T-helper 2 cell treated with Interferon-gamma antibody and Interleukin-4, amounts not matched to agents 5 μg/mL and 100 μg/mL, for 36 hours (primary cell): Measurements from ENCODE around the gene SPEG.

ENCODE experiments used
- DNase-seq: peaks from one replicate; pipeline ENCODE4 v3.0.0; 2021; ENCODE audit warnings: low spot score
- H3K27ac Mint-ChIP-seq: one replicate; pipeline ENCODE4 v1.8.0; 2021; ENCODE audit warnings: mild to moderate bottlenecking, mixed read lengths
- H3K27me3 Mint-ChIP-seq: one replicate; pipeline ENCODE4 v1.8.0; 2021; ENCODE audit warnings: low read depth, mixed read lengths
- H3K36me3 Mint-ChIP-seq: one replicate; pipeline ENCODE4 v1.8.0; 2021; ENCODE audit warnings: low read depth, mixed read lengths
- H3K4me1 Mint-ChIP-seq: one replicate; pipeline ENCODE4 v1.8.0; 2021; ENCODE audit warnings: low read depth, mixed read lengths
- H3K4me3 Mint-ChIP-seq: one replicate; pipeline ENCODE4 v1.8.0; 2022; ENCODE audit warnings: mild to moderate bottlenecking, moderate library complexity, mixed read lengths
- H3K9me3 Mint-ChIP-seq: one replicate; pipeline ENCODE4 v1.8.0; 2021; ENCODE audit warnings: mixed read lengths

The SPEG gene

GRCh38 chr2:219460424-219460926 lies 25.8 kb downstream of the SPEG start:
- Mint-ChIP-seq H3K9me3 (no peaks in the 10 kb centered on the region), H3K4me1 (no peaks in the 10 kb centered on the region), H3K36me3 (no peaks in the 10 kb centered on the region), H3K27me3 (no peaks in the 10 kb centered on the region), H3K27ac (no peak overlapping the region), H3K4me3 (no peak overlapping the region)
- no peak for DNase-seq

- H3K4me1 Mint-ChIP-seq, result no peaks in the 10 kb centered on the region
- no peaks in the 10 kb centered on the region for H3K9me3 Mint-ChIP-seq
- DNase-seq, result no peak
- H3K36me3 Mint-ChIP-seq, result no peaks in the 10 kb centered on the region
- H3K4me3 Mint-ChIP-seq, result no peak overlapping the region
- no peak overlapping the region for H3K27ac Mint-ChIP-seq
- H3K27me3 Mint-ChIP-seq, result no peaks in the 10 kb centered on the region
Measured at GRCh38 chr2:219461047-219461514, 26.4 kb downstream of the SPEG start.

- no peaks in the 10 kb centered on the region for H3K4me1 Mint-ChIP-seq
- no peaks in the 10 kb centered on the region for H3K9me3 Mint-ChIP-seq
- no peaks in the 10 kb centered on the region for H3K36me3 Mint-ChIP-seq
- no peak overlapping the region for H3K4me3 Mint-ChIP-seq
- no peak overlapping the region for H3K27ac Mint-ChIP-seq
- no peaks in the 10 kb centered on the region for H3K27me3 Mint-ChIP-seq
- DNase-seq, result no peak
Measured at GRCh38 chr2:219461669-219462068, 27.0 kb downstream of the SPEG start.

GRCh38 chr2:219462349-219462748 lies 27.7 kb downstream of the SPEG start:
- no peak overlapping the region for H3K4me3 Mint-ChIP-seq
- DNase-seq, result no peak
- no peaks in the 10 kb centered on the region for H3K36me3 Mint-ChIP-seq
- H3K27ac Mint-ChIP-seq, result no peak overlapping the region
- H3K27me3 Mint-ChIP-seq, result no peaks in the 10 kb centered on the region
- H3K4me1 Mint-ChIP-seq, result no peaks in the 10 kb centered on the region
- H3K9me3 Mint-ChIP-seq, result no peaks in the 10 kb centered on the region

GRCh38 chr2:219464286-219465032 lies 29.8 kb downstream of the SPEG start:
- no peaks in the 10 kb centered on the region for H3K27me3 Mint-ChIP-seq

GRCh38 chr2:219465659-219466561 lies 31.3 kb downstream of the SPEG start:
- no peak overlapping the region for H3K27ac Mint-ChIP-seq
- DNase-seq, result no peak
- H3K27me3 Mint-ChIP-seq, result no peaks in the 10 kb centered on the region
- no peak overlapping the region for H3K4me3 Mint-ChIP-seq
- H3K9me3 Mint-ChIP-seq, result no peaks in the 10 kb centered on the region
- no peaks in the 10 kb centered on the region for H3K36me3 Mint-ChIP-seq
- no peaks in the 10 kb centered on the region for H3K4me1 Mint-ChIP-seq

More at GRCh38 chr2:219464286-219465032, 29.8 kb downstream of the SPEG start:
- no peaks in the 10 kb centered on the region for H3K4me1 Mint-ChIP-seq
- no peak overlapping the region for H3K27ac Mint-ChIP-seq
- no peak overlapping the region for H3K4me3 Mint-ChIP-seq
- H3K36me3 Mint-ChIP-seq, result no peaks in the 10 kb centered on the region
- DNase-seq, result no peak
- no peaks in the 10 kb centered on the region for H3K9me3 Mint-ChIP-seq

GRCh38 chr2:219466816-219467735 lies 32.4 kb downstream of the SPEG start:
- H3K27ac Mint-ChIP-seq, result no peak overlapping the region

GRCh38 chr2:219467736-219468075 lies 33.1 kb downstream of the SPEG start:
- H3K4me3 Mint-ChIP-seq, result no peak overlapping the region
- H3K36me3 Mint-ChIP-seq, result no peaks in the 10 kb centered on the region
- DNase-seq, result no peak
- no peak overlapping the region for H3K27ac Mint-ChIP-seq
- no peaks in the 10 kb centered on the region for H3K9me3 Mint-ChIP-seq
- H3K27me3 Mint-ChIP-seq, result no peaks in the 10 kb centered on the region
- H3K4me1 Mint-ChIP-seq, result no peaks in the 10 kb centered on the region

More at GRCh38 chr2:219466816-219467735, 32.4 kb downstream of the SPEG start:
- no peak for DNase-seq
- Mint-ChIP-seq H3K36me3 (no peaks in the 10 kb centered on the region), H3K4me1 (no peaks in the 10 kb centered on the region), H3K9me3 (no peaks in the 10 kb centered on the region), H3K4me3 (no peak overlapping the region), H3K27me3 (no peaks in the 10 kb centered on the region)

GRCh38 chr2:219468410-219469185 lies 34.0 kb downstream of the SPEG start:
- no peaks in the 10 kb centered on the region for H3K4me1 Mint-ChIP-seq
- no peaks in the 10 kb centered on the region for H3K36me3 Mint-ChIP-seq
- H3K4me3 Mint-ChIP-seq, result no peak overlapping the region

GRCh38 chr2:219469186-219469724 lies 34.6 kb downstream of the SPEG start:
- Mint-ChIP-seq H3K4me1 (no peaks in the 10 kb centered on the region), H3K9me3 (no peaks in the 10 kb centered on the region), H3K36me3 (no peaks in the 10 kb centered on the region), H3K27ac (no peak overlapping the region), H3K4me3 (no peak overlapping the region), H3K27me3 (no peaks in the 10 kb centered on the region)
- DNase-seq, result no peak

More at GRCh38 chr2:219468410-219469185, 34.0 kb downstream of the SPEG start:
- no peak for DNase-seq
- H3K27me3 Mint-ChIP-seq, result no peaks in the 10 kb centered on the region
- H3K9me3 Mint-ChIP-seq, result no peaks in the 10 kb centered on the region
- H3K27ac Mint-ChIP-seq, result no peak overlapping the region

- no peak for DNase-seq
Measured at GRCh38 chr2:219470429-219470828, 35.8 kb downstream of the SPEG start.

GRCh38 chr2:219471476-219472371 lies 37.1 kb downstream of the SPEG start:
- peaks cover 3% of the 10 kb centered on the region for H3K27me3 Mint-ChIP-seq
- H3K27ac Mint-ChIP-seq, result no peak overlapping the region
- no peaks in the 10 kb centered on the region for H3K36me3 Mint-ChIP-seq
- no peak overlapping the region for H3K4me3 Mint-ChIP-seq
- H3K9me3 Mint-ChIP-seq, result no peaks in the 10 kb centered on the region
- no peaks in the 10 kb centered on the region for H3K4me1 Mint-ChIP-seq
- DNase-seq, result no peak

More at GRCh38 chr2:219470429-219470828, 35.8 kb downstream of the SPEG start:
- Mint-ChIP-seq H3K9me3 (no peaks in the 10 kb centered on the region), H3K4me1 (no peaks in the 10 kb centered on the region), H3K27me3 (no peaks in the 10 kb centered on the region), H3K27ac (no peak overlapping the region), H3K36me3 (no peaks in the 10 kb centered on the region), H3K4me3 (no peak overlapping the region)
